RWPE1 (cell line): Measurements from ENCODE around the gene TANGO6.

ENCODE experiments used
- CTCF ChIA-PET: fragments of 350-600 bp; sonication (Branson Sonifier 250); formaldehyde crosslinking; extraction: SDS; loops from one replicate; lab custom pipeline; 2021; lab: Yijun Ruan, JAX
- POLR2A ChIA-PET: fragments of 400-600 bp; formaldehyde crosslinking; extraction: SDS; loops from one replicate; lab custom pipeline; 2020; ENCODE audit warnings: antibody characterized with exemption; ENCODE audit not compliant: low non-redundant PET; lab: Yijun Ruan, JAX
- DNase-seq: peaks from one replicate; pipeline ENCODE4 v3.0.0; 2012; ENCODE audit warnings: low spot score
- H3K27ac ChIP-seq: fragments of 450-650 bp; 2 replicates; pipeline ENCODE4 v1.5.1; 2017
- TF ChIP-seq, protein P1 (sequence below): fragments of 450-650 bp; conservative IDR thresholded peaks from 2 replicates; pipeline ENCODE4 v1.5.1; 2017; ENCODE audit warnings: low read depth, mild to moderate bottlenecking

The TANGO6 gene

GRCh38 chr16:69115361-69115760 lies 272.0 kb downstream of the TANGO6 start:
- H3K27ac ChIP-seq = no peak overlapping the region
- POLR2A ChIA-PET = no interaction called here
- CTCF ChIA-PET = no interaction called here
- no peak for DNase-seq
- TF ChIP-seq, protein P1, sequence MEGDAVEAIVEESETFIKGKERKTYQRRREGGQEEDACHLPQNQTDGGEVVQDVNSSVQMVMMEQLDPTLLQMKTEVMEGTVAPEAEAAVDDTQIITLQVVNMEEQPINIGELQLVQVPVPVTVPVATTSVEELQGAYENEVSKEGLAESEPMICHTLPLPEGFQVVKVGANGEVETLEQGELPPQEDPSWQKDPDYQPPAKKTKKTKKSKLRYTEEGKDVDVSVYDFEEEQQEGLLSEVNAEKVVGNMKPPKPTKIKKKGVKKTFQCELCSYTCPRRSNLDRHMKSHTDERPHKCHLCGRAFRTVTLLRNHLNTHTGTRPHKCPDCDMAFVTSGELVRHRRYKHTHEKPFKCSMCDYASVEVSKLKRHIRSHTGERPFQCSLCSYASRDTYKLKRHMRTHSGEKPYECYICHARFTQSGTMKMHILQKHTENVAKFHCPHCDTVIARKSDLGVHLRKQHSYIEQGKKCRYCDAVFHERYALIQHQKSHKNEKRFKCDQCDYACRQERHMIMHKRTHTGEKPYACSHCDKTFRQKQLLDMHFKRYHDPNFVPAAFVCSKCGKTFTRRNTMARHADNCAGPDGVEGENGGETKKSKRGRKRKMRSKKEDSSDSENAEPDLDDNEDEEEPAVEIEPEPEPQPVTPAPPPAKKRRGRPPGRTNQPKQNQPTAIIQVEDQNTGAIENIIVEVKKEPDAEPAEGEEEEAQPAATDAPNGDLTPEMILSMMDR = no peak

- TF ChIP-seq, protein P1 = no peak
- DNase-seq = no peak
- H3K27ac ChIP-seq = no peak overlapping the region
- CTCF ChIA-PET = no interaction called here
- POLR2A ChIA-PET = no interaction called here
Observed at GRCh38 chr16:69115837-69116236, 272.5 kb downstream of the TANGO6 start.

GRCh38 chr16:69116256-69116875 lies 273.0 kb downstream of the TANGO6 start:
- H3K27ac ChIP-seq = no peak overlapping the region
- DNase-seq = no peak
- CTCF ChIA-PET = interaction anchor here (1.9 kb wide), 1 partner anchor 9 kb away, joined by 5 read pairs; no protein-coding TSS in a partner anchor
- TF ChIP-seq, protein P1 = no peak
- POLR2A ChIA-PET = no interaction called here

DNA sequence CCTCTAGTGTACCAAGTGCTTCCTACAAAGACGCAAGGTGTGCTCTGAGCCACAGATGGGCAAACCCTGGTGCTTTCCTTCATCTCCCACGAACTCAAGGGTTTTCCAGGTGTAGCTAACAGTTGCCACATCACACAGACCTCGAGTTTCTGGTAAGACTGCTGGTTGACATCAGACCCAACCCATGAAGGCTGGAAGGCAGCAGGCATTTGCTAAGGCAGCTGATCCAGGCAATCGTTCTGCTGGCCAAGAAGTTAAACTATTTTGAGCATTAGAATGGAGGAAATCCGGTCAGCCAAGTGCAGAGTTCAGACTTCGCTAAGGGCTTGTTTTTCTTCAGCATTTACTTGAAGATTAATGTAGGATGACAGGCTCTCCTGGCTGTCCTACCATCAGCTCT lies 273.6 kb downstream of the TANGO6 start:
- no peak overlapping the region for H3K27ac ChIP-seq
- ChIA-PET POLR2A (no interaction called here), CTCF (interaction anchor here (1.9 kb wide), 1 partner anchor 9 kb away, joined by 5 read pairs; no protein-coding TSS in a partner anchor)
- no peak for DNase-seq
- TF ChIP-seq, protein P1 = no peak

DNA sequence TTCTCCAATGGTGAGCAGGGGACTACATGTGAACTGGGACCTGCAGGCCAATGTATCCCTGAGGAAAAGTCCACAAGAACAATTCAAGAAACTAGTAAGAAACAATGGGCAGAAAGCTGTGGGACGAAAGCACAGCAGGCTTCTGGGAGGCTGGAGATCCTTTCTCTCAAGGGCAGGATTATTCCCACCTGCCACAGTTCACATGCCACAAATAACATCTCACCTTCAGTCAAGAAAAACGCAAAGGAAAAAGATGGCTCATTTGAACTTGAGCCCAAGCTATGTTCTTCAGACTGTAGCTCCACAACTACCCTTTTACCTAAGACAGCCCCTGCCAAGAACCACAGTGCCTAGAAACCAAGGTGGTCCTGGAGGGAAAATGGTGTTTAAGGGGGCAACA lies 275.1 kb downstream of the TANGO6 start:
- TF ChIP-seq, protein P1 = no peak

DNA sequence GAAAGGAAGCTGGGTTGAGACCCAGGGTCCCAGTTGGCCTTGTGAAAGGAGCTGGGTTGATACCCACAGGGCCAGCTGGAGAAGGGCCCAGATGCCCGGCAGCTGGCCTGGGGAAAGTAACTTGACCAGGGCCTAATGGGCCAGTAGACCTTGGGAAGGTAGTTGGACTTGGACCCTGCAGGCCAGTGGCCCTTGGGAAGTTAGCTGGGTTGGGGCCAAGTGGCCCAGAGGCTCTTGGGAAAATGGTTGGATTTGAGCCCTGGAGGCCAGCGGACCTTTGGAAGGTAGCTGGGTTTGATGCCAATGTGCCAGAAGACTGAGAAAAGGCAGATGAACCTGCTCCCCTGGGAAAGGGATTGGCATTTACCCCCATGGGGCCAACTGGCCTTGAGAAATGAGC lies 275.7 kb downstream of the TANGO6 start:
- no peak overlapping the region for H3K27ac ChIP-seq
- ChIA-PET CTCF (interaction anchor here (0.6 kb wide), 2 partner anchors 216 to 242 kb away, joined by 3 read pairs; no protein-coding TSS in a partner anchor), POLR2A (no interaction called here)
- TF ChIP-seq, protein P1 = no peak
- no peak for DNase-seq

More for the DNA sequence above, 275.1 kb downstream of the TANGO6 start:
- DNase-seq = no peak
- H3K27ac ChIP-seq = no peak overlapping the region
- ChIA-PET POLR2A (no interaction called here), CTCF (interaction anchor here (1.9 kb wide), 1 partner anchor 11 kb away, joined by 5 read pairs; no protein-coding TSS in a partner anchor)
